GM19324 (cell line): Measurements from ENCODE around the gene AUH.

Experiments used
- ATAC-seq: cut with Tn5 transposase; IDR thresholded peaks from one replicate; pipeline ENCODE4 v1.9.1; 2021; ENCODE audit warnings: mild to moderate bottlenecking, moderate library complexity; ENCODE audit not compliant: unreplicated experiment, low FRiP score

The AUH gene

GRCh38 chr9:91178281-91179236 is 183.2 kb downstream of the AUH start:
- no peak for ATAC-seq

- ATAC-seq, result no peak
These were observed 183.9 kb downstream of the AUH start for GRCh38 chr9:91177661-91178280.

- ATAC-seq, result no peak
These were observed 184.6 kb downstream of the AUH start for GRCh38 chr9:91177081-91177480.

GRCh38 chr9:91176426-91176825 is 185.3 kb downstream of the AUH start:
- no peak for ATAC-seq

- ATAC-seq, result no peak
These were observed 186.9 kb downstream of the AUH start for GRCh38 chr9:91174772-91175171.

GRCh38 chr9:91172329-91172728 is 189.4 kb downstream of the AUH start:
- no peak for ATAC-seq

GRCh38 chr9:91170951-91171350 is 190.8 kb downstream of the AUH start:
- no peak for ATAC-seq

GRCh38 chr9:91166796-91167366 is 194.8 kb downstream of the AUH start:
- ATAC-seq, result no peak

- ATAC-seq, result no peak
These were observed 196.8 kb downstream of the AUH start for GRCh38 chr9:91164724-91165520.
